Stimulated activated CD8-positive, alpha-beta memory T cell treated with anti-CD3 and anti-CD28 coated beads, Interleukin-4, amount 100 ng/mL, for 1 hour (primary cell): Measurements from ENCODE around the gene MTA3.
"Not testable (repeated sequence)": the region's sequence is repeated elsewhere in the genome, so short reads cannot be mapped to it uniquely, and the experiment has no call there.

ENCODE experiments used
- DNase-seq, 2 donors: peaks; one replicate each; pipeline ENCODE4 v3.0.0-alpha.2; 2020; ENCODE audit warnings: low read depth in 2 of 2, low spot score in 1 of 2

The MTA3 gene

DNA sequence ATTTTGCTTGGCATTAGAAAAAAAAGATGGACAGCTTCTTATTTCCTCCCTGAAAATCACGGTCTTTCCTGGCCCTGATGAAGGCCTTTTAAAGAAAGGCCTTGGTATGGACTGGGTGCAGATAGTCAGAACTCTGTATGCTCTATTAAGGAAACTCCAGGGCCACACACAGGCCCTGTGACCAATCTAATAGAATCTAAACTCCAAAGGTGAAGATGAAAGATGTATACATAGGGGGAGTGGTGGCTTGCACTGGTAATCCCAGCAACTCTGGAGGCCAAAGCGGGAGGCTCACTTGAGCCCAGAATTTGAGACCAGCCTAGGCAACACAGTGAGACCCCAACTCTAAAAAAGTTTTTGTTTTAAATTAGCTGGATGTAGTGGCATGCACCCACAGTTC is 158.2 kb downstream of the MTA3 start:
- DNase-seq: no peak

DNA sequence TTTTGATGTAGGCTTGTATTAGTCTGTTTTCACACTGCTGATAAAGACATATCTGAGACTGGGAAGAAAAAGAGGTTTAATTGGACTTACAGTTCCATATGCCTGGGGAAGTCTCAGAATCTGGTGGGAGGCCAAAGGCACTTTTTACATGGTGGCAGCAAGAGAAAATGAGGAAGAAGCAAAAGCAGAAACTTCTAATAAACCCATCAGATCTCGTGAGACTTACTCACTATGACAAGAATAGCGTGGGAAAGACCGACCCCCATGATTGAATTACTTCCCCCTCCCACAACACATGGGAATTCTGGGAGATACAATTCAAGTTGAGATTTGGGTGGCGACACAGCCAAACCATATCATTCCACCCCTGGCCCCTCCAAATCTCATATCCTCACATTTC is 162.9 kb downstream of the MTA3 start:
- not testable (repeated sequence) for DNase-seq

DNA sequence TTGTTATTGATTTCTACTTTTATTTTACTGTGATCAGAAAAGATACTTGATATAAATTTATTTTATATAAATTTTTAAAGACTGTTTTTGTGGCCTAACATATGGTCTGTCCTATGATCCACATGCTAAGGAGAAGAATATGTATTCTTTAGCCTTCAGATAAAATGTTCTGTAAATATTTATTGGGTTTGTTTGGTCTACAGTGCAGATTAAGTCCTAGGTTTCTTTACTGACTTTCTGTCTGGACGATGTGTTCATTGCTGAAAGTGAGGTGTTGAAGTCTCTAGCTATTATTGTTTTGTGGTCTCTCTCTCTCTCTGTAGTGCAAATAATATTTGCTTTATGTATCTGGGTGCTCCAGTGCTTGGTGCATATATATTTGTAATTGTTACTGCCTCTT is 165.4 kb downstream of the MTA3 start:
- DNase-seq: no peak

DNA sequence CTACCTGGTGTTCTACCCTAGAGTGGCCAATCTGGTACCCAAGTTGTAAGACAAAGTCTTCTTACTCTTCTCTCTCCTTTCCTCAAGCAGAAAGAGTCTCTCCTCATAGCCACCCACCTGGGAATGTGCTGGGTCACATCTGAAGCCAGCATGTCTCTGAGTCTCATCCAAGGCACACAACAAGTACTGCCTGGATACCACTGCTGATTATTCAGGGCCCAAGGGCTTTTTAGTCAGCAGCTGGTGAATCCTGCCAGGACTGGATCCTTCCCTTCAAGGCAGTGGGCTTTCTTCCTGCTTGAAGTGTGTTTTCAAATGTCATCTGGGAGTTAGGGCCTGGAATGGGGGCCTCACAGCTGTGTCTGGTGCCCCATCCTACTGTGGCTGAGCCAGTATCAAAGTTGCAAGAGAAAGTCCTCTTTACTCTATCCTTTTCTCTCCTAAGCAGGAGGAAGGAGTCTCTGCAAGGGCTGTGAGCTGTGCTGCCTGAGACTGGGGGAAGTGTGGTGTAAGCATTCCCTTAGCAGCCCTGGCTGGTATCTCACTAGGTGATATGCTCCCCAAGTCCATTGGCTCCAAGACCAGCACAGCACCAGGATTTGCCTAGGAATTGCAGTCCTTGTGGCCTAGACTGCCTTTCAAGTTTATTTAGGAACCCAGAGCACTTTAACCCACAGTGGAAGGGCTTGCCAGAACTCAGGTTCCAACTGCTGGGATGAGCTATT is 168.3 kb downstream of the MTA3 start:
- DNase-seq: no peak

DNA sequence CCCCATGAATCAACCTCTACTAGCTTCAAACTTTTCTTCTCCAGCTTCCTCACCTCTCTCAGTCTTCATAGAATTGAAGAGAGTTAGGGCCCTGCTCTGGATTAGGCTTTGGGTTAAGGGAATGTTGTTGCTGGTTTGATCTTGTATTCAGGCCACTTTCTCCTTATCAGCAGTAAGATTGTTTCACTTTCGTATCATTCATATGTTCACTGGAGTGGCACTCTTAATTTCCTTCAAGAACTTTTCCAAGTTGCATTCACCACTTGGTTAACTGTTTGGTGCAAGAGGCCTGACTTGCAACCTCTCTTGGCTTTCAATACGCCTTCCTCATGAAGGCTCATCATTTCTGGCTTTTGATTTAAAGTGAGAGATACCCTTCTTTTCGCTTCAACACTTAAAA is 172.7 kb downstream of the MTA3 start:
- no peak for DNase-seq

DNA sequence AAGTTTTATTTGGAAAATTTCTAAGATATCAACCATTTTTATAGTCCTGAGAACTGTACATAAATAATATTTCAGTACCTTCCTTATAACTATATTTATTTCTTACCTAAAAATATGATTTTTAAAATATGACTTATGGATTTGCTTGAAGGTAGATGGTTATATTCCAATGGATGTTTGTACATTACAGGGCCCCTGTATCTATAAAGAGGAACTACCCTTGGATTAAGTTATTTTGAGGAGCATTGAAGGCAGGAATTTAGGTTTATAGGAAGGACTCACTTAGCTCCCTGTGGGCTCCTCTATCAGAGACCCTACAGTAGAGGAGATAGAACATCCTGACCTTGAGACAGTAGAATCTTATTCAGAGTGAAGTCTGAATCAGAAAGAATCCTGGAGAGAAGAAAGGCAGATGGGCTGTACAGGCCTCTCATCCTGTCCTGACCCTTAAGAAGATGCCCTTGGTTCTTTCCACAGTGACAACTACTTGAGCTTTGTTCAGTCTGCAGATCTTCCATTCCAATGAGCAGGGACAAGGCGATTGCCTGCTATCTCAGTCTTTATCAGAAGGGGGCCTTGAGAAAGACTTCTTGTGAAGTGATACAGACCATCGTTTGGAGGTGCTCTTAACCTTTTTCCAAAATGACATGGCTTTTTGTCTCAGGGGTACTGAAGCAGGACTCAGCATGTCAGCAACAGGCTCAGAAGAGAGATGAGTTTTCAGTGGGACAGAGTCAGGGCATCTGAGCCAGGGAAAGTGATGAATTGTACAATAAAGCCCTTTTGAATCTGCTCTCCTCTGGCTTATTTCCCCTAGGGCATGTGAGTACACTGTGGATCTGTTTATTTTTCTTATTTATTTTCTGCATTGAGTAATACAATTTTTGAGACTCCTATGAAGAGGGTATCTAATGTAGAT is 174.6 kb downstream of the MTA3 start:
- no peak for DNase-seq

DNA sequence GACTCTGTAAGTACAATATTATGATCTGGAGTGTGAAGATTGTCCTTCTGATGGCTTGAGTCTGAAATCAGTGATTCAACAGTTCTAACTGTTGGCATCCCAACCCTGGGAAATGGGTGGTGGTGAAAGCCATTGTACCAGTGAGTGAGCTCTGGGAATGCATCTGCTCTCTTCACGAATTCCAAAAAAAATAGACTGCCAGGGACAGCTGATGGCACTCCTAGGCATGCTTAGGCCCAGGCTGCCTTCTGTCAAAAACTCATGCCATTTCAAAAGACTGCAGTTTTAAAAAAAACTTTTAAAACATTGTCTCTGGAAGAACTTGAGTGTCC is 175.2 kb downstream of the MTA3 start:
- no peak for DNase-seq

DNA sequence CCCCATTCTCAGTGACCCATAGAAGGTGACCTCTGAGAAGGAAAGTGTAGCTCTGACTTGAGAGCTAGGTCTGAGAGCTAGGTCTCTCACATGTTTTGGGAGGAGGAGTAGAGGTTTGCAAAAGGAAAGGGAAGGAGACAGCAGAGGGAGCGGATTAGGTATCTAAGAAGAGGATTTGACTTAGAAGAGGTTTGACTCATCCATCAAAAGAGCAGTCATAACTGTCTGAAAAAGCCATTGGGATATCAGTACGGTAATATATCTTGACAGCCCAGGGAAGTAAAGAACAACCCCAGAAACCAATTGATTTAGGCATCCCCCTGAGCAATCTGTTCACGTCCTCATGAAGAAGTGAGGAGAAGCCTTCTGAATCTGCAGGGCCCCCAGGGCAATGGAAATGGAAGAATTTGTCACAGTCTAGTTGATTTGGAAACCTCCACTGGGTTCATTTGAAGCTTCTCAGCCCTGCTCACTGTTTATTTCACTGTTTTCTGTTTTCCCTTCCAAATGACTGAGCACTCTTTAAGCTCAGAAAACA is 176.2 kb downstream of the MTA3 start:
- DNase-seq: no peak

DNA sequence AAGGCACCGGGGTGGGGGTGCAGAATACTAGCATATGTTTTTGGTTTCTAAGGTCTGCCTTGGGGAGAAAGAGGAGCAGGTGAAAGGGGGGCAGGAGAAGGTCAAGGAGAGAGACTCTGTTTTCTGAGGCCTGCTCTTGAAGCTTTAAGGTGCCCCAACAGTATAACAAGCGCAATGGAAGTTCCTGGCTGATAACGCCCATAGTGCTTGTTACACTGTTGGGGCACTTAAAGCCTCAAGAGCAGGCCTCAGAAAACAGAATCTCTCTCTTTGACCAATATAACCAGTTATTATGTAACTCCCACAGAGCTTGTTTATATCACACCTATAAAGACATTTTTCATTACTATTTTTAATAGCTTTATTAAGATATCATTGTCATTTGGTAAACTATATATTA is 179.0 kb downstream of the MTA3 start:
- no peak for DNase-seq

DNA sequence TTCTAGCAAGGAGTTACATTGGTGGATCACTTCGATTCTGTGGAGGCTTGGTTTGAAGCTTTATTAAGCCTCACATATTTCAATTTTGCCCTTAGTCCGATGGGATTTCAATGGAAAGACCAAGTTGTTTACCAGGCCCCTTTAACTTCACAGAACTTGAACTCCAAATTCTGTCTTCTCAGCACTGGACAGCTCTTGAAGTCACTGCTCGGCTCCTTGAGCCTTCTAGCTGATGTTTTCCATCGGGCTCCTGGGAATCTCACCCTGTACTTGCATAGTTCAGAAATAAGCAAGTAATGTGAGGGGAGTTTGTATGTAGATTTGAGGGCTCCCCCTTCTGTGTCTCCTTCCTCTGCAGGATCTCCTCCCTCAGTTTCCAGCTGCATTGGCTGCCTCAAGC is 180.4 kb downstream of the MTA3 start:
- no peak for DNase-seq

DNA sequence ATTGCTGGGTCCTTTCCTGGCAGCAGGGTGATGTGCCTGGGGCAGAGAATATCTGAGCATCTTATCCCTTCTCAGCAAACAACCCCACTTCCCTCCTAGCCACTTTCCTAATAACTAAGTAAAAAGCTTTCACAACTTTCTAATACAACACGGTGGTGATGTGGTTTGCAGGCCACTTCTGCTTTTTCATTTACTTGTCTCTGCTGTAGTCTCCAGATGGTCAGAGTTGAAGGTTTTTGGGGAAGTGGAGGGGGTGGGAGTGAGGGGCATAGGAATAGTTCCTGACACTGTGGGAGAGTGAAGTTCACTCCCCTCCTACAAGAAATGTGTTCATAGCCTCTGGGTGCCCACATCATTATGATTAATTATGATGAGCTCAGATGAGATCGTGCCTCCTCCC is 183.9 kb downstream of the MTA3 start:
- DNase-seq: no peak

DNA sequence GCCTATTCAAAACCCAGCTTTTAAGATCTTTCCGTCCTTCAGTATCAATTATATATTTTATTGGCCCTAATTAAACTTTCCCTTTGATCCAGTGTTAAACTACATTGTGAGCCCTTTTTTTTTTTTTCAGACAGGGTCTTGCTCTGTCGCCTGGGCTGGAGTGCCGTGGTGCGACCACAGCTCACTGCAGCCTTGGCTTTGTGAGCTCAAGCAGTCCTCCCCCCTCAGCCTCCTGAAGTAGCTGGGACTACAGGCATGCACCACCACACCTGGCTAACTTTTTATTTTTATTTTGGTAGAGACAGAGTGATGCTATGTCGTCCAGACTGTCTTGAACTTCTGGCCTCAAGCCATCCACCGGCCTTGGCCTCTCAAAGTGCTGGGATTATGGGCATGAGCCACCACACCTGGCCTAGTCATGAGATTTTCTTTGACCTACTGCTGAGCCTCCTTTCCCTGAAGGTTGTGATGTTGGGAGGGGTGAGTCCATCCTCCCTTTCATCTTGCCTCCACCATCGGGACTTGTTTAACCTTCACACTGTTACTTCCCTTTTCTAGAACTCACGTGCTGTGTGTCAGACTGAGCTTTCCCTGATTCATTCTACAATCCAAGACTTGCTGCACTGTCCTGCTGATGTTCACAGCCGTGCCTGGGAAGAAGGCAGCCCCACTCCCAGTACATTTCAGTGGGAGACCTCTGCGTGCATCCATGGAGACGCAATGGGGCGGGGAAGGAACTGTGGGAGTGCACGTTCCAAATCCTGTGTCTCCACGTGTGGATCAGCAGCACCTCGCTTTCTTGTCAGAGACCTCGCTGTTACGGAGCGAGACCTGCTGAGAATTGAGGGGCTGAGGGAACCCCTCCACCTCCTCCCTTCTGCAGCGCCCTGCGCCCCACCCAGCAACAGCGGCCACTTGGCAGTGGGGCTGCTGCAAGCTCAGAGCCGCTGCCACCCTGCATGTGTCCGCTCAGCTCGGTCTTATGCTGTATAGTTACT is 184.7 kb downstream of the MTA3 start:
- DNase-seq: no peak

DNA sequence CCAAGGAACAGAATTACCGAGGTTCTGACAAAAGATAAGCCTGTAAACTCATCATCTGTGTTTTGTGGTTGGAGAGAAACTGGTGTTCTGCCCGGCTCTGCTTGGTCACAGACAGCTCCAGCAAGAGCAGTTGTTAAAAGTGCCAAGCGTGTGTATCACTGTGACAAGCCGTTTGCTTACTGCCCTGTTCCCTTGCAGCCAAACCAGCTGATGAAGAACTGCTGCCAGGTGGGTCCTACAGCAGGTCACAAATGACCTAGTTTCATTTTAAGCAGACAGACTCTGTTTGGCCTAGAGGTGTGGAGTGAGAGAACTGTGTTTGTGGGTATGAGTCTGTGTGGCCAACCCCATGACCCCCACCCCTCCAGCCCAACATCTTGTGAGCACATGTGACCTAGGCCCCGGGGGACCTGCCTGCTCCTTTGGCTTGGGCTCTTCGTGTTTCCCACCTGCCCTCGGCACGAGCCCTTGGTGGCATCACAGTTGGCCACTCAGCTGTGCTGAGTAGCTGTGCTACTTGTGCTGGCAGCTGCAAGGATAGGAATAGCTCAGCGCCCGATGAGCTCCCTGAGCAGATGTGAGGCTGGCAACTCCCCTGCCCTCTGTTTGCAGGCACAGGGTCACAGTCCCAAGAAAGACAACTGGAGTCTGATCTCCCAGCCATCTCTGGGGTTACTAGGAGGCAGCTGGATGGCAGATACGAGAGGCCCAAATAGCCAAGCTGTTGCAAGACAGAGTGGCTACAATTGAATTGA is 185.8 kb downstream of the MTA3 start:
- DNase-seq: no peak

DNA sequence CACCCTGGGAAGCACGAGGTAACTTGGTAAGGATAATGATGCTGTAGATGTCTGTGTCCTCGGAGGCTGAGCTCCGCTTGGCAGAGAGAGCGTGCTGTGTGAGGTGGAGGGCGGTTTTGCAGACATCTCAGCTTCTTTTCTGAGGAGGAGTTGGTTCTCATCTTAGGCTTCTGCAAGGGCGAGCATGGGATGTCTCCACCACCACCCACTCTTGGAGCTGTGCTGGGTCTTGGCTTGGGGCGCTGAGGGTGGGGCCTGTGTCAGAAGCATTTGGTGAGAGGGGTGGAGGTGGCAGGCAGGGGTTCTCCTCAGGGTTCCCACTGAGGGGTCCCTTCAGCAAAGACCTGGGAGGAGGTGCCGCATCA is 186.3 kb downstream of the MTA3 start:
- no peak for DNase-seq

DNA sequence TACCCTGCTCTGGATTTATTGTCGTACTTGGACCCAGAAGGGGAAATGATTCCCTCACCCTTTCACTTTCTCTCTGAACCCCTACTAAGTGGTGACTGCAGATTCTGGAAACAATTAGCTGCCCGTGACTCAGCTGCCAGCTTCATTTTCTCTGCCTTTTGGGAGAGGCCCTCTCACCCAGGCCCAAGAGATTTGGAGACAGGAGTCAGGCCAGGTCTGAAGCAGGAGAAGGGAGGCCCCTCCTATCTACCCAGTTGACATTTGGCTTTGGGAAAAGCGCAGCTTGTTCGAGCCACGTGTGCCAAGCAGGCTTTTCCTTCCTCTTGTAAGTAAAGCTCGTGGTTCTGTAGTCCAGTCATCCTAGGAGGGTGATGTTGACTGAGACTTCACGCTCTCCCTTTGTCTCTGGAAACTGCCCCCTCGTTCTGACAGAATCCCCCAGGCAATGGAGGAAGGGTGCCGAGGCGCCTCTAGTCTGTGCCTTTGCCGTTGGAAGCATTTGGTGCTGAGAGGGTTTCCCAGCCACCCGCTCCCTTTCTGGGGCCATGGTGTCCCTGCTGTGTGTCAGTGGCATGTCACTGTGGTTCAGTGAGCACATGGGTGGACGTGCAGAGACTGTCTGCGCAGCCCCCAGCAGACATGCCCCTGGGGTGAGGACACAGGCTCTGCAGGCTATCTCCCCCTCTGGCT is 186.9 kb downstream of the MTA3 start:
- DNase-seq: no peak

DNA sequence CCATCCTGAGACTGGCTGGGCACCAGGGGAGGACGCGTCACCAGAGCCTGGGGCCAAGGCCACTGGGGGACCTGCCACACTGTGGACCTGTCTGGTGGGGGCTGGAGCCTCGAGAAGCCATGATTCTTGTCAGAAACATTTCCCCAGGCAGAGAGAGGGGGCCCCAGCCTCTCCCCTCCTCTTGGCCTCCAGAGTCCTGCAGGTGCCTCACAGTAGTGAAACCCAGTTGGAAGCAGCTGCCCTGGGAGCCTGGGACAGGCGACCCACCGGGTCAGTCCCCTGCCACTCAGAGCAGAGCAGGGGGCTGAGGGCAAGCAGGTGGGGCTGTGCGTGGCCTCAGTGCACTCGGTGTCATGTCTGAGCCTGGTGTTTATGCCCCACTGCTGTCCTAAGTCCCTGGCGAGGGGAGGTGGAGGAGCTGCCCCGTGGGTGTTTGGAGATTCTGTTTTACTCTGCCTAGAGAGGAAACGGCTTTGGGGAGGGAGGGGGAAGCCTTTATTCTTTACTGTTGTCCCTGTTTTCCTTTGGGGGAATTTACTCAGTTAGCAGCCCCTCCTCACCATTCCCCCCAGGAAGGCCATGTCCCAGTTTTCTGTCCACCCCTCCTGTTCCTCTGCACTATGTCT is 187.8 kb downstream of the MTA3 start:
- DNase-seq: no peak

DNA sequence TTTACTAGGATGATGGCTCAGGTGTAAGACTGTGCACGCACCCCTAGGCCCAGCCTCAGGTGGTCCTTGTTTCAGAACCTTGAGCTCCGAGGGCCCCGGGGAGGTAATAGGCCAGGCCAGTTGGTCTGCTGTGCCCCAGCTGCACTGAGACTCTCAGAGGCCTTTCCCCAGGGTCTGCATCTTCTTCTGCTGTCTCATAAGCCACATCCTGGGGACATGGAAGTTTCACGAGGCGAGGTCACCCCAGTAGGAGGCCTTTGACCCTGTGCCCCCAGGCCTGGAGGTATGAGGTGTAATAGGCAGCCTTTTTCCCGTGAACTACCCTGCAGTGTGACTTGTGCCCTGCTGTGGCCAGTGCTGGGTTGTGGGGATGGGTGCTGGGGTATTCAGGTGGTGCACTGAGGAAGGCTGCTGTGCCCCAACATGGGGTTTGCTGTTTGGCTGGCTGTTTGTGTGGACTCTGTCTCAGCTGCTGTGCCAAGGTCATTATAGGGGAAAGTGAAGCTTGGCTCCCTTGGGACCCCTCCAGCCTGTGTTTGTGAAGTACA is 188.6 kb downstream of the MTA3 start:
- no peak for DNase-seq

DNA sequence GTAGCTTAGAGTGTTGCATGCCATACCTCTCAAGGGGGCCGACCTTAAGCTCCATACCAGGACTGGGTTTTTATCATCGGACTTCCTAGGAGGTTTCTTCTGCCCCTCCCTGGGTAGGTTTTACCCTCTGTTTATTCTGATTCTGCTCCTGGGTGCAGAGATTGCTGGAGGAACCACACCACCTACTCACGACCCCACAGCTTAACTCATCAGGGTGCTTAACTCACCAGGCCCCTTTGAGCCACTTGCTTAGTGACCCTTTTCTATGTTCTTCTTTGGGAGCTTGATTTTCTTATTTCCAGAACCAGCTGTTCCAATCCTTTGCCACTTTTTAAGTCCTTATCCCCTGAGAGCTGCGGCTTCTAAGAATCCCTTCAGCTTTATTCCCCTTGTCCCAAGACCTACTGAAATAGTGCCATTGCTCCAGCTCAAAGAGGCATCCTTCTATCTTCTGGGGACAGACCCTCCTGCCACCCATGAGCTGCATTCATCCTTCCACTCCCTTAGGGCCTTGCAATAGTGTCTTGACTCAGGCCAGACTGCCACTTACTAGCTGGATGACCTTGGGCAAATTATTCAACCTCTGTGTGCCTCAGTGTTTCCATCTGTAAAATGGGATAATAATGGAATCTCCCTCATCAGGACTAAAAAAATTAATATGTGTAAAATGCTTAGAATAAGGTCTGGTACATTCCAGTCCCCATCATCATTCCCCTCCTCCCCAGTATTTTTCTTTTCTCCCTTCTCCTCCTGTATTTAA is 189.7 kb downstream of the MTA3 start:
- no peak for DNase-seq
